ENCODE data around the gene SV2B.

- TF ChIP-seq CTCF (conservative IDR thresholded peaks at IDR 0.05 in 1 of 2, IDR thresholded peaks at IDR 0.05 in 1 of 2; ENCODE audit: low read depth in 1 of 2, low read length in 2 of 2): no peak
- no peak for TF ChIP-seq EZH2 (IDR thresholded peaks at IDR 0.05; ENCODE audit: low read length, missing control alignments)
Measured at GRCh38 chr15:91284758-91285466, 184.9 kb downstream of the SV2B start.
